Upper lobe of left lung (tissue), 6 donors: ENCODE measurements around the gene USP31. TPM values are rescaled to one million over a fixed set of nuclear protein-coding genes. Genes with fewer than 3 reads are reported as not detected.

Experiments used
- ATAC-seq, 2 donors: fragments of 200-7000 bp; cut with Tn5 transposase; one replicate each; pipeline ENCODE4 v1.9.1; 2022; ENCODE audit warnings: mild to moderate bottlenecking in 2 of 2, moderate library complexity in 2 of 2; ENCODE audit not compliant: low FRiP score in 2 of 2
- DNase-seq, 2 donors: peaks; one replicate each; pipeline ENCODE4 v3.0.0-alpha.2; 2019 to 2020
- H3K27ac ChIP-seq, 4 donors: fragments of 200-600 bp; sonication (generic); one replicate each; pipeline ENCODE4 v1.5.1; 2016 to 2019
- H3K27me3 ChIP-seq, 4 donors: fragments of 200-600 bp; sonication (generic); one replicate each; pipeline ENCODE4 v1.5.1; 2017 to 2019
- H3K36me3 ChIP-seq, 4 donors: fragments of 200-600 bp; sonication (generic); one replicate each; pipeline ENCODE4 v1.5.1; 2016 to 2019
- H3K4me1 ChIP-seq, 4 donors: fragments of 200-600 bp; sonication (generic); one replicate each; pipeline ENCODE4 v1.5.1; 2018 to 2019
- H3K4me3 ChIP-seq, 4 donors: fragments of 200-600 bp; sonication (generic); one replicate each; pipeline ENCODE4 v1.5.1; 2017 to 2019; ENCODE audit warnings: mild to moderate bottlenecking in 2 of 4, moderate library complexity in 1 of 4
- H3K9me3 ChIP-seq, 4 donors: fragments of 200-600 bp; sonication (generic); one replicate each; pipeline ENCODE4 v1.5.1; 2018 to 2019
- CTCF ChIP-seq, 6 experiments: fragments of 450-650 bp in 4 of 6; fragments of 200-600 bp in 2 of 6; sonication (generic) in 2 of 6; IDR thresholded peaks; one replicate each; pipeline ENCODE4 v1.5.1; 2016 to 2019; ENCODE audit warnings: antibody characterized with exemption in 6 of 6
- EP300 ChIP-seq, 4 donors: sonication (generic); formaldehyde crosslinking; IDR thresholded peaks; one replicate each; pipeline ENCODE4 v1.5.1; 2017; ENCODE audit warnings: antibody characterized with exemption in 4 of 4, control low read depth in 2 of 4
- POLR2A ChIP-seq, 4 donors: fragments of 450-650 bp; IDR thresholded peaks; one replicate each; pipeline ENCODE4 v1.5.1; 2016 to 2017; ENCODE audit warnings: antibody characterized with exemption in 4 of 4, mild to moderate bottlenecking in 2 of 4
- POLR2AphosphoS5 ChIP-seq, 2 donors: sonication (generic); formaldehyde crosslinking; IDR thresholded peaks; one replicate each; pipeline ENCODE4 v1.5.1; 2017; ENCODE audit warnings: antibody characterized with exemption in 2 of 2
- WGBS, 2 donors: methylation state at CpG; one replicate each; pipeline ENCODE4 v1.1.5; 2017 to 2018; 5-methylcytosine and 5-hydroxymethylcytosine counted together
- total RNA-seq, 6 donors: library from RNA; depleted of rRNA in 4 of 6; stranded (reverse); fragments of >200 nt in 4 of 6; gene quantifications; one replicate each; pipeline versions ENCODE4 v1.1.0 to v1.2.1, GENCODE V29; 2016 to 2021
- donor health status: DM: no; HTN: no; CAD: no; lungs with moderate emphysema.
- donor health status: DM: no; HTN: yes; CAD: no; lungs with severe emphysema.

The USP31 gene, protein sequence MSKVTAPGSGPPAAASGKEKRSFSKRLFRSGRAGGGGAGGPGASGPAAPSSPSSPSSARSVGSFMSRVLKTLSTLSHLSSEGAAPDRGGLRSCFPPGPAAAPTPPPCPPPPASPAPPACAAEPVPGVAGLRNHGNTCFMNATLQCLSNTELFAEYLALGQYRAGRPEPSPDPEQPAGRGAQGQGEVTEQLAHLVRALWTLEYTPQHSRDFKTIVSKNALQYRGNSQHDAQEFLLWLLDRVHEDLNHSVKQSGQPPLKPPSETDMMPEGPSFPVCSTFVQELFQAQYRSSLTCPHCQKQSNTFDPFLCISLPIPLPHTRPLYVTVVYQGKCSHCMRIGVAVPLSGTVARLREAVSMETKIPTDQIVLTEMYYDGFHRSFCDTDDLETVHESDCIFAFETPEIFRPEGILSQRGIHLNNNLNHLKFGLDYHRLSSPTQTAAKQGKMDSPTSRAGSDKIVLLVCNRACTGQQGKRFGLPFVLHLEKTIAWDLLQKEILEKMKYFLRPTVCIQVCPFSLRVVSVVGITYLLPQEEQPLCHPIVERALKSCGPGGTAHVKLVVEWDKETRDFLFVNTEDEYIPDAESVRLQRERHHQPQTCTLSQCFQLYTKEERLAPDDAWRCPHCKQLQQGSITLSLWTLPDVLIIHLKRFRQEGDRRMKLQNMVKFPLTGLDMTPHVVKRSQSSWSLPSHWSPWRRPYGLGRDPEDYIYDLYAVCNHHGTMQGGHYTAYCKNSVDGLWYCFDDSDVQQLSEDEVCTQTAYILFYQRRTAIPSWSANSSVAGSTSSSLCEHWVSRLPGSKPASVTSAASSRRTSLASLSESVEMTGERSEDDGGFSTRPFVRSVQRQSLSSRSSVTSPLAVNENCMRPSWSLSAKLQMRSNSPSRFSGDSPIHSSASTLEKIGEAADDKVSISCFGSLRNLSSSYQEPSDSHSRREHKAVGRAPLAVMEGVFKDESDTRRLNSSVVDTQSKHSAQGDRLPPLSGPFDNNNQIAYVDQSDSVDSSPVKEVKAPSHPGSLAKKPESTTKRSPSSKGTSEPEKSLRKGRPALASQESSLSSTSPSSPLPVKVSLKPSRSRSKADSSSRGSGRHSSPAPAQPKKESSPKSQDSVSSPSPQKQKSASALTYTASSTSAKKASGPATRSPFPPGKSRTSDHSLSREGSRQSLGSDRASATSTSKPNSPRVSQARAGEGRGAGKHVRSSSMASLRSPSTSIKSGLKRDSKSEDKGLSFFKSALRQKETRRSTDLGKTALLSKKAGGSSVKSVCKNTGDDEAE (N-terminal part only)
- 10 to 100 TPM in 5 of 6 donors, 1 to 10 TPM in 1; 8.8 to 20.2 (median 15.0) TPM for total RNA-seq

GRCh38 chr16:23149267-23149992, at the start of gene USP31:
TSS of gene USP31 (minus strand) at chr16:23149452. CDS start at chr16:23149270, 182 bp downstream.
- Histone ChIP-seq H3K4me1 (peaks cover 12 to 38% (median 26%) of the 10 kb centered on the region in 4 donors), H3K27me3 (no peaks in the 10 kb centered on the region), H3K4me3 (peak within 1 kb of the TSS; percentile 67 to 98 (median 82)), H3K36me3 (no peaks in the 10 kb centered on the region), H3K9me3 (no peaks in the 10 kb centered on the region), H3K27ac (peak within 1 kb of the TSS; percentile 66 to 91 (median 76))
- peak; percentile 97 to 99 for DNase-seq
- TF ChIP-seq EP300 (IDR thresholded peaks at IDR 0.05), result no peak
- TF ChIP-seq CTCF (IDR thresholded peaks at IDR 0.05), result no peak
- peak in 1 of 4 donors; percentile 33 for TF ChIP-seq POLR2A (IDR thresholded peaks at IDR 0.05)
- TF ChIP-seq POLR2AphosphoS5 (IDR thresholded peaks at IDR 0.05), result peak; percentile 44 to 64
- peak; percentile 99 for ATAC-seq
- 2 to 4% methylated on average over 12 to 31 of the region's 75 CpGs for WGBS, 2 donors

- 69 to 75% methylated on average over 5 of the region's 5 CpGs for WGBS, 2 donors
- ATAC-seq (no peak), DNase-seq (no peak)
- TF ChIP-seq CTCF (IDR thresholded peaks at IDR 0.05) (no peak), POLR2AphosphoS5 (IDR thresholded peaks at IDR 0.05) (no peak), EP300 (IDR thresholded peaks at IDR 0.05) (no peak), POLR2A (IDR thresholded peaks at IDR 0.05) (no peak)
- H3K4me3 ChIP-seq, result no peak overlapping the region
- H3K4me1 ChIP-seq, result peaks cover 9 to 20% (median 13%) of the 10 kb centered on the region in 4 donors
- no peaks in the 10 kb centered on the region for H3K9me3 ChIP-seq
- no peak overlapping the region for H3K27ac ChIP-seq
- no peaks in the 10 kb centered on the region for H3K27me3 ChIP-seq
- no peaks in the 10 kb centered on the region for H3K36me3 ChIP-seq
These were observed 47.3 kb upstream of the USP31 start for GRCh38 chr16:23196539-23196938.

- ATAC-seq, result peak in 1 of 2 donors; percentile 42
- Histone ChIP-seq H3K4me1 (peaks cover 9 to 20% (median 13%) of the 10 kb centered on the region in 4 donors), H3K4me3 (no peak overlapping the region), H3K27ac (peak overlapping the region in 1 of 4 donors; percentile 27), H3K9me3 (no peaks in the 10 kb centered on the region), H3K27me3 (no peaks in the 10 kb centered on the region), H3K36me3 (no peaks in the 10 kb centered on the region)
- WGBS, 2 donors, result 48 to 49% methylated on average over 3 of the region's 3 CpGs
- DNase-seq, result no peak
- TF ChIP-seq POLR2AphosphoS5 (IDR thresholded peaks at IDR 0.05) (no peak), CTCF (IDR thresholded peaks at IDR 0.05) (no peak), EP300 (IDR thresholded peaks at IDR 0.05) (no peak), POLR2A (IDR thresholded peaks at IDR 0.05) (no peak)
These were observed 46.2 kb upstream of the USP31 start for GRCh38 chr16:23195366-23195978.
